HG02642 (cell line): Measurements from ENCODE around the gene TCF12.

Source experiments
- ATAC-seq: cut with Tn5 transposase; IDR thresholded peaks from one replicate; pipeline ENCODE4 v1.9.1; 2021; ENCODE audit warnings: mild to moderate bottlenecking; ENCODE audit not compliant: unreplicated experiment, poor library complexity

Gene TCF12

DNA sequence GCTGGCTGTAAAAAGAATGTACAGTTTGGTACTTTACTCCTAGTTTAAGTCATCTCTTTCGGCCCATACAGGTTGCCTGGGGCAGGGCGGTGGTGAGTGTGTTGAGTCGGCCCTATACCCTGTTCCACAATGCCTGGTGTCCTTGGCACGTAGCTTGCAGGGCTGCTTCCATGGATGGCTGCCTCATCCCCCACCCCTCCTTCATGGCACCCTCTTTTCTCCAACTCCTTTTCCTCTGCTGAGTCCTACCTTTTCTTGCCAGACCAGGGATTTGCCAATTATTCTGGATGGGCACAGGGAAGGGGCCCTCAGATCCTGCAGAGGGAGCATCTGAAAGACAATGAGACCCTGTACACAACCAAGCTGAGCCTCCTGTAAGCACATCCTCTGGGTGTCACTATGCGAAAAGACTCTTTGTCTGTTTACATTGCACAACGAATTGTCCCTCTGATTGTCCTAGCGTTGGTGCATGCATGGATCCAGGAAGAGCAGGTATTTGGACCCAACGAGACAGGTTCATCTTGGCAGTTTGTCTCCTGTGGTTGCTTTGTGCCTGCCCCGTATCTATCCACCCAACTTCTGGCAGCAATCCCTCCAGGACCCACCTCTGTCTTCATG, 384.3 kb downstream of the TCF12 start:
- ATAC-seq: no peak

DNA sequence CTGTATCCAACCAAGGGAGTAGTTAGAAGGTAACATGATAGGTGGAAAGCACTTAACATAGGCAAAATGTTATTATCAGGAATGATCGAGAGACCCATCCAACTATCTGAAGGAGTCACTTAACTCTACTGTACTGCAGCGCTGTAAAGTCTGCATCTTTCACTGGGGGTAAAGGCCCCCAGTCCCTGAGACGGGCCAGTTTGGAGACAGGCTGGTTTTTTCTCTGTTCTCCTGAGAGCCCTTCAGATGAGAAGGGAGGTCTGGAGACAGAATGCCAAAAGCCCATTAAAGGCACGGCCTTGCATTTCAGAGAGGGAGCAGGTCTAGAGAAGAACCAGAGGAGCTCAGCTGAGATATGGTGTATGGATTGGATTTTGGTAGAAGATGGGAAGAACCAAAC, 386.6 kb downstream of the TCF12 start:
- no peak for ATAC-seq

DNA sequence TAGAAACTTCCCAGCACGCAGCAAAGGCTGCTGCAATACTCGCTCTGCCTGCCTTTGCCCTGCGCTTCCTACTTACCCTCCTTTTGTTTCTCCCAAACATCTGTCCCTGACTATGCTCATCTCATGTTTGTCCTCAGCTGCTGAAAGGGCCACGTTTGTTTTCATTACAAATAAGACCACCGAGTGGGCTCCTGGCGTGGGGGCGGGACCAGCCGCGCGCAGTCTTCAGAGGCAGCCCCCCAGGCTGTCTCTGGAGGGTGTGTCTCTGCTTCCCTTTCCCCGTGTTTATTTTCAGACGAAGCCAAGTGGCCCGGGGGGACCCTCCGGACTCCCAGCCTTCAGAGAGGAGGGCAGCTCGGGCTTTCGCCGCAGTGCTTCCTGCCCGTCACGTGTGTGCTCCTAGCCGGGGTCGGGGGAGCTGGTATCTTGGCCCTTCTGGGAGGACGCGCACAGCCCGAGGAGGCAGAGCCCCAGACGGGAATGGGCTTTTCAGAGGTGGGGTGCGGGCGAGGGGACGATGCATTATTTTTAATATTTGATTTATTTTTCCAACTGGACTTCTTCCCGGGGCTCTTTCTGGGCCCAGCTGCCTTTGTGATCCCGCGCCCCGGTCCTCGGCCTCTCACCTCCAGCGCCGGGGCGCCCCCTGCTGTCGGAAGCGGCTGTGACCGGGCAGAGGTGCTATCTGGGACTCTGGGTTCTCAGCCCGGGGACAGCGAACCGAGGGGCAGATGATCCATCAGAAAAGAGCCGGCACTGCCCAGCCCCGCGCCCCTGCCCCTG, 387.9 kb downstream of the TCF12 start:
- ATAC-seq: peak; percentile 74

DNA sequence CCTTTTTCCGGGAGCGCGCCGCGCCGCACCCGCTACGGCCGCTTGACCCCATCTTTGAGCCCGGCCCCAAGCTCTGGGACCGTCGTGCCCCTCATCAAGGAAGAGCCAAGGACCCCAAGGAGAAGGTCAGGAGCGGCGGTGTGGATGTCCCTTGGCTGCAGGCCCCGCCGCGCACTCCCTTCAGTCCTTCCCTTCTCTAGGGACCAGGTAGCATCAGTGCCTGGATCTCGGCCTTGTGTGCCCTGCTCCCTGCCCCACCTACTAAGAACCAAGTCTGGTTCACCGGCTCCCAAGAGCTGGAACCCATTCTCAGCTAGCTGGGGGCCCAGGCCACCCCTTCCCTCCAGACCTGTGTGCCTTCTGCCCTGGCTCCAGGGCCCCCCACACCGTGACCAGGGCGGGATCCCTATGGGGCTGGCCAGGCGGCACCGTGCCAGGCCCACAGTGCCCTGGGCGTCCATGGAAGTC, 388.5 kb downstream of the TCF12 start:
- ATAC-seq: peak; percentile 2

DNA sequence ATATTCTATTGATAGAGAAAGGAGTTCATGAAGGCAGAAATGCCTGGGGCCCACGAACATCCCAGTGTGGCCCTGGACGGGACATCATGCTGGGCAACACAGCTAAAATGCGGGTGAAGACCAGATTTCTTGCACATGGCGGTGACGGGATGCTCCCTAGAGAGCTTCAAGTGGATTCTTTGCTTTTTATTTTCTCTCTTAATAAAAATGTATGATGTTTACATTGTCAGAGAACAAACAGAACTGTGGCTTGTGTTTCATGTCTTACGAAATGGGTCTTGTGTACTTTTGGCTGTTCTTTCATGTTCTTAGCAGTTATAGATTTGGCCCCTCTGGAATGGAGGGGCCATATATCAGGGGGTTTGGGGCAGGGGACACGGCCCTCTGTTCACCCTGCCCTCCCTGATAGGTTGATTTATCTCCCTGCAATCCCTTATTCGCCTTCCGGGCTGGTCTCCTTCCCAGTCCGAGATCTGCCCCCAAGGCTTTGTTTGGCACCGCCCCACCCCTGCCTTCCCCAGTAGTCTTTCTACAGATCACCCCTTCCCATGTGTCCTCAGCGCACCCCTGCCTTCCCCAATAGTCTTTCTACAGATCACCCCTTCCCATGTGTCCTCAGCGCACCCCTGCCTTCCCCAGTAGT, 389.2 kb downstream of the TCF12 start:
- no peak for ATAC-seq

DNA sequence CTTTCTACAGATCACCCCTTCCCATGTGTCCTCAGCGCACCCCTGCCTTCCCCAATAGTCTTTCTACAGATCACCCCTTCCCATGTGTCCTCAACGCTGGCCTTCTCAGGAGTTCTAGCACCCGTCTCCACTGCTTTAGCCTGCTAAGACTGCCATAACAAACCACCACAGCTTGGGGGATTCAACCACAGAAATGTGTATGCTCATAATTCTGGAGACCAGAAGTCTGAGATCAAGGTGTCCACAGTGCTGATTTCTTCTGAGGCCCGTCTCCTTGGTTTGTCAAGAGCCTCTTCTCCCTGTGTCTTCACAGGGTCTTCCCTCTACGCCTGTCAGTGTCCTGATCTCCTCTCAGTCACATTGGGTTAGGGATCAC, 389.7 kb downstream of the TCF12 start:
- ATAC-seq: no peak

DNA sequence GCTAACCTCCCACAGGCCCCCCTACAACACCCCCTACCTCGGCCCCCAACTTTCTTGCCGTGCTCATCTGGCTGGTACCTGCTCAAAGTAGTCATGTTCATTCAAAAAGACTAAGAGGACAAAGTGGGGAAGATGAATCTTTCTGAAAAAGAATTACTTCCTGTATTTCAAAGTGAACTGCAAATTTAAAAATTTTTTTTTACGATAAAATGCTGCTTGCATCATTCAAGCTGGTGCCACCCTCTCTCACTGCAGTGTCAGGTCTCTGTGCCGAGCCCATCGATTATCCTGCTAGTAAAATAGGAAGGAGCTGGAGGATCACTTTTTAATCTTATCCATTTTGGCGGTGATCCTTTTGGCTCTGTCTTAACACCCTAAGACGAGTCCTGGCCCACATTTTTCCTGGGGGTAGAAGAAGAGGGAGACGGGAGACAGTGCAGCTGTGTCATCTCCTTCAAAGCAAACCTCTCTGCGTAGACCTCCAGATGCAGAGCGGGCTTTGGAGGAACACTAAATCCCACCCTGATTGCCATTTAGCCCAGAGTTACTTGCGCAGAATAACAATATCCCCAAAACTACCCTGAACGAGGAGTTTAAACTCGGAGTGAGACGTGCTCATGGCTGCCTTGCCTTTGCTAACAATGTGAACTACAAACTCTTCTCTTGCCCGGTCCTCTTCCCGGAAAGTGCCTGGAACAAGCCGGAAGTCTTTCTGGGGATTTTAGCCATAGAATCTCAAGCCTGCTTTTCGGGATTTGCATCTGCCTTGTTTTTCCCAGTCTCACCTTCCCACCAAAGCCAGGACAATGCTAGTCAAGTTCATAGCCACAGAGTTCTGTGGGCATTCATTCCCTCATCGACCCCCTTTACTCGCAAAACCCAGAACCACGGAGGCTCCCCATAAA, 391.7 kb downstream of the TCF12 start:
- no peak for ATAC-seq

DNA sequence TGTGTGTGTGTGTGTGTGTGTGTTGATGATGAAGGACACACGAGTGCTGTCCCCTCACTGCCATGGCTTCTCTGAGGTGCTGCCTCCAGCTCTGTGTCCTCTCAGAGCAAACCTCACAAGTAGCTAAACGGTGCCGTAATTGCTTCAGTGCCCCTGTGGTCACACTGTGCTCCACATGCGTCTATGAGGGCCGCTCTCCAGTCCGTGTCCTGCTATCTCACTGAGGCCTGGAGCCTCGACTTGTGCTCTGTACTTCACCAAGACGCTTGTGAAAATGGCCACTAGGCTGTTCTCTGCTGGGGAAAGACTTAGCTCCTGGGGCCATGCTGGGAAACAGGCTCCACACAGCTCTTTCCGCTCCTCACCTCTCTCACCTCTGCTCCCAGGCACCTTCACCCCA, 392.4 kb downstream of the TCF12 start:
- ATAC-seq: no peak

DNA sequence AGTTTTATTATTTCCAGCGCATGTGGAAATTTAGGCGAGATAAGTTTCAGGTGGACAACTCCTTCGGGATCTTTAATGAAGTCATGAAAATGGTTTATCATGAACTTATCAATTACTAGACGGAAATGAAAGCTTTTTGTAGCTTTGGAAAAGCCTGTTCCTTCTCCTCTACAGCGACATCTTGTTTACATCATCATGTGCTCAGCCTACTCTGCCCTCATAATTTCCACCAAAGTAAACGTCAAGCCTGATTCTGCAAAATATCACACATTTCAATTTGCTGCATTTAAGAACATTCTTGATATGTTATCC, 393.5 kb downstream of the TCF12 start:
- ATAC-seq: no peak

DNA sequence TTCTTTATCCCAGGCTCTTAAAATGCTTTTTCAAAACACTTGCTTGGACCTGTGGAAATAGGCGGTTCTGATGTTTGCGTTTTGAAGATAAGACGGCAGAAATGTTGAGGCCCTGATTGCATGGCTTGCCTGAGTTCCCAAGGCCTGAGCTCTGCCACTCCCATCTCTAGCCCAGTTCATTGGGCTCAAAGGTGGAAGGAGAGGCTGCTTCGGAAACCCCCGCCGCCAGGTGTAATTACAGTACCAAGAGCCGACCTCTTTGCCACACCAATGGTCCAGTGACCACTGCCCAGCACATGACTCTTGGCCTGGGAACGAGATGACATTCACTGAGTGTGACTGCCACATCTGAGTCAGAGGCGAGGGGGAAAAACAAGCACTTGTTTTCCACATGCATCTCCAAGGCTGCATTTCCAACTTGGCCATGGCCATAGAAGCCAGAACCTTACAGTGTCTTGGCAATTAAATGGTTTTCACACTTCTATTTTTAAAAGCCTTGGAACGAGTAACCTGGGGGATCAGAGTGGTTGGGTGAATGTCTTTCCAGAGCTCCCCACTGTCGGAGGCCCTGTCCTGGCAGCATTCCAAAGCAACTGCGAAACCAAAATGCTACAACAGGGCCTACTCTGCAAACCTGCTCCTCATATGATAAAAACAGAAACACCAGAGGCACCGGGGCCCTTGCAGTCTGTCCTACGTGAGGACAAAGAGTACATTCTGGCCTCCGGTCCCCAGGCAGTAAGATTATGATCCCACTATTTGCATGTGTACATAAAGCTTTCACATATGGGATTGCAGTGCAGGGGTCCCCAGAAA, 394.1 kb downstream of the TCF12 start:
- no peak for ATAC-seq

DNA sequence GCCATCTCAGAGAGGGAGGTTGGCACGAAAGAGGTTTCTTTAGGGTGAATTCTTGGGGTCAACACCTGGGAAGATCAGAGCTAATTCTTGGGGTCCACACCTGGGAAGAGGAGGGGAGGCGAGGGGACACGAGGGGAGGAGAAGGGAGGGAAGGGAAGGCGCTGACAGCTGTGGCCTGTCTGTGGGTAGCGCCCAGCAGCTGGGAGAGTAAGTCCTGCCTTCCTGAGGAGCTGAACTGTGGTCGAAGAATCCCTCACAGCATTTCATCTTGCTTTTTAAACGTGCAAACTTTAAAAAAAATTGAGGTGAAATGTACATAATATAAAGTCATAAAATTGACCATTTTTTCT, 394.7 kb downstream of the TCF12 start:
- no peak for ATAC-seq

DNA sequence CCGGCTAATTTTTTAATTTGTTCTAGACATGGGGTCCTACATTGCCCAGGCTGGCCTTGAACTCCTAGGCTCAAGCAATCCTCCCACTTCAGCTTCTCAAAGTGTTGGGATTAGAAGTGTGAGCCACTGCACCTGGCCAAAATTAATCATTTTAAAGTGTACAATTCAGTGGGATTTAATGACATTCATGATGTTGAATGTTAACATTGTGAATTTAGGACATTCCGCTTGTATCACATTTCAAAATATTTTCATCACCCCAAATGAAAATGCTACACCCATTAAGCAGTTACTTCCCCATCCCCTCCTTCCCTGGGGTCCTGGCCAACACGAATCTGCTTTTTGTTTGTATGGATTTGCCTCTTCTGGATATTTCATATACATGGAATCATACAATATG, 395.8 kb downstream of the TCF12 start:
- ATAC-seq: no peak

DNA sequence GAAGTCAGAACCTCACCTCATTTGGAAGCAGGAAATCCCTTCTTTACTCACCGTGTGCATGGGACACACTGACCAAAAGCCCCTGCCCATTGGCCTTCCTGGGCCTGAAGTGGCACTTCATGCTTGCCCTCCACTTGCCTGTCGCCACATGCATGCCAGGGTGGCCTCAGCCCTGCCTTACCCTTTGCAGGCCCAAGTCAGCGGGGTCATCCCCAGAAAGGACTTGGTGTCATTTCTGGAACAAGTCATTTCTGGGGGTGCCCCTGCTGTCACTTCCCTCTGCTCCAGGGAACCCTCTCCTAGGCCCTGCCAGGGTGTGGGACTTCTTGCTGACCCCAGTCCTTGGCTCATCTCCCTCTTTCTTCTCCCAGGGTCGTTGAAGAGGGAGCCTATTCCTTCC, 398.0 kb downstream of the TCF12 start:
- no peak for ATAC-seq

DNA sequence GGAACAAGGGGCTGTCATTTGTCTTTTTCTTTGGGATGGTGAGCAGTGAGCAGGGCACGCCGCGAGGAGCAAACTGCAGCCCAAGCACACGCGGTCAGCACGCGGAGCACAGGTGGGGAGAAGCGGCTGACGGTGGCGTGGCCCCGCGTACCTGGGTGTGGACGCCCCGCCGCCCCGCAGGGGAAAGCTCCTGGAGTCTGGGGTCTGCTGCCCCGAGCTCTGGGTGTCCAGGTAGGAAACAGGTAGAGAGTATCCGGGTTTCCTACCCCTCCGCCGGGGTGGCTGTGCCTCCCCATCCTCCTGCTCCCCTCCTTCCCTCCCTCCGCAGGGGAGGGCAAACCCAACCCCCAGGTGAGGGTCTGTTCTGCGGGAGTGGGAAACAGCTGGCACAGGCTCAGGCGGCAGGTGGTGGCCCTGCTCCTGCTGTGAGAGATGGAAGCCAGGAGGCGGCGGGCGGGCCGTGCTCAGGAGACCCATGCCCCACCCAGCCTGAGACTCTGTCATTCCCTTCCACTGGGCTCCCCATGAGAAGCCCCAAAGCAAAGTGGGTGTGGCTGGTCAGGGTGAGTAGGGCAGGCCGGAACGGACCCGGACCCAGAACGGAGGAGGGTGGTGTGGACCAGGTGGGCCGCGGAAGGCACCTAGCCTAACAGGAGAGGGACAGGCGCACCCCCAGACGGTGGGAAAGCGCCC, 400.9 kb downstream of the TCF12 start:
- ATAC-seq: no peak

DNA sequence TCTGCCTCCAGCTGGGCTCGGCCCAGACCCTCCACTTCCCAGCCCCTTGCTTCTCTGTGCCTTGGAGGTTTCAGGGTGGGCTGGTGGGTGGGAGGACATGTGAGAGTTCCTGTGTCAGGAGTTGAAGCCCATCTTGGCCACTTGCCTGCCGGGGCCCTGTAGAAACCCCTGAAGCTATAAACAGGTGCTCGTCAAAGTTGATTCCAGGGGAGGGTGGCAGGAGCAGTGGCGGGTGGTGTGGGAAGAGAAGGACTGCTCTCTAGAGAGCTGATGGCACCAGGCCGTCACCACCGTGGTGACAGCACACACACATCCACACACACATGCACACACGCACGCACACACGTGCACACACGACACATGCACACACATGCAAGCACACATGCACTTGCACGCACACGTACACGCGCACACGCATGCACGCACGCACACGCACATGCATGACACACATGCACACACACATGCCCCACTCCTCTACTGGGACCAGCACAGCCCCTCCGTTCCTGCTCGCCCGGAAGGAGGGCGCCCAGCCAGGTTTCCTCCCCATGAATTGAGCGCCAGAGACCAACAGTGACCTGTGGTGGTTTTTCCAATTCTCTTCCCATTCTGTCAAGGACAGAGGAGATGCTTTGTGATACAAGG, 401.6 kb downstream of the TCF12 start:
- no peak for ATAC-seq

DNA sequence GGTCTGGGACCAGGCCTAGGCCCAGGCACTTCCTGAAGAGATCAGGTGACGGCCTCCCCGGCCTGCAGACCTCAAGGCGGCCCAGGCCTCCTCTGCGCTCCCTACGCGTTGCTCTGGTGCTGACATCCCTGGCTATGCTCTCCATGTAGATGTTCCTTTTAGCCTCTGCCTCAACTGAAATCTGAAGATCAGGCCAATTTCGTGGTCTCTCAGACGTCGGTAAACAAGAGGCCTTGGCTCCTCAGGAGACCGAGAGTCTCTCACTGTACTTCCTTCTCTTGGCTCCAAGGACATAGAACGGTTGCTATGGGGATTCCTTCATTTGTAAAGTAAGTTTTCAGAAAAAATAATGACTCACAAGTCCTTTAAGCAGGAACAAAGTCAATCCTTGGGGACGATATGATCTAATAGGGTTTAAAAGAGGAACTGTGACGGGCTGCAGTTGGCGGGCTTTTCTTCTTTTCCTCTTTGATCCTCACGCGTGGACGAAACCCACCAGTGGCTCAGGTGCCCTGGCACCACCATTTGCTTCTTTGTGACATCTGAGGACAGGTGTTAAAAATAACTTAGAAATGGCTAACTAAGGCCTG, 402.3 kb downstream of the TCF12 start:
- no peak for ATAC-seq

DNA sequence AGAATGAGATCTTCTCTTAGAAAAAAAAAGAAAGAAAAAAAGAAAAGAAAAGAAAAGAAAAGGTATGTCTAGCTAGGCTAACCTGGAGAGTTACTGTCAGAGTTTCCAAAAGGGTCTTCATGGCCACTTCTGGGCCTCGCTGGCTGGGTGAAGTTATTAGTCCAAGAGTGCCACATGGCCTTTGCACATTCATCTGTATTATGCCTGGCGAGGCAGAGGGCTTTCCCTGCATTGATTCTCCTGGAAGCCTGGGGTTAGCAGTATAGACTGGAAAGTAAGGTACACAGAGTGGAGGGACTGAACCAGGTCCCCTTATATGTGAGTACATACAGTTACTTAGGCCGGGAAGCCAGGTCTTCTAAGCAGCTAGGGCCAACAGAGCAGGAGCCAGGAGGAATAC, 403.0 kb downstream of the TCF12 start:
- ATAC-seq: no peak

DNA sequence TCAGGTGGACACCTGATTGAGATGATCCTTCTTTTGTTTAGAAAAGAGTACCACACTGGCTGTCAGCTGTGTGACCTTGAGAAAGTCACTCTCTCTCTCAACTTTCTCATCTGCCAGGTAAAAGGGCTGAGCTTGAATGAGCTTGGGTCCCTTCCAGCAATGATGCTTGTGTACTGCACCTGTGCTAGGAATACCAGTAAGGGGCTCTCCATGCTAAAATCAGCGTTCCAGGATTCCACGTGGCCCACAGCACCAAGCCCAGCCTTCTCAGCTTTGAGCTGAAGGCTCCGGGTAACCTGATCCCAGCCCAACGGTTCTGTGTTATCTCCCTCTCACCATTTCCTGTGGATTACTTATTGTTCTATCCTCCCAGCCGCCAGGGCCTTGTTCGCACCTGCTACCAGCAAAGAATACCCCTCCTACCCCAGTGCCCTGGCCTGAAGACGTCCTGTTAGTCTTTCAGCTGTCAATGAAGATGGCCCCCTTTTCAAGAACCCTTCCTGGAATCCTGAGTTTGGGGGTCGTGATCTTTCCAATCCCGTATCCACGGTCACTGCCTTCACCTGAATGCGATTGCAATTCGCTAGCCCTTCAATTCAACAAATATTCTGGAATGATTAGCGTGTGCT, 403.6 kb downstream of the TCF12 start:
- ATAC-seq: no peak
